ENCODE data around the gene TICAM1.
"Not testable (repeated sequence)": the region's sequence is repeated elsewhere in the genome, so short reads cannot be mapped to it uniquely, and the experiment has no call there.

Gene TICAM1

GRCh38 chr19:4831304-4831978, at the start of gene TICAM1:
Gene TICAM1 (minus strand): TSS chr19:4831712. CDS start chr19:4818377, 13,335 bp downstream.
- no peak for DNase-seq

GRCh38 chr19:4879041-4879440, 47.5 kb upstream of the TICAM1 start:
- DNase-seq, result no peak

GRCh38 chr19:4878491-4878968, 47.0 kb upstream of the TICAM1 start:
- DNase-seq, result no peak

GRCh38 chr19:4877753-4878490, 46.4 kb upstream of the TICAM1 start:
- DNase-seq, result no peak

- no peak for DNase-seq
Measured at GRCh38 chr19:4873930-4874329, 42.4 kb upstream of the TICAM1 start.

- DNase-seq, result no peak
Measured at GRCh38 chr19:4871711-4872110, 40.2 kb upstream of the TICAM1 start.

GRCh38 chr19:4870025-4870700, 38.7 kb upstream of the TICAM1 start:
- DNase-seq, result no peak

- DNase-seq, result no peak
Measured at GRCh38 chr19:4868286-4868834, 36.8 kb upstream of the TICAM1 start.

- no peak for DNase-seq
Measured at GRCh38 chr19:4867534-4868285, 36.2 kb upstream of the TICAM1 start, which contains the start of gene PLIN3. Gene PLIN3 (minus strand): TSS chr19:4867667. CDS start chr19:4861394, 6,273 bp downstream.

GRCh38 chr19:4866595-4867424, 35.3 kb upstream of the TICAM1 start:
- DNase-seq, result no peak

GRCh38 chr19:4861147-4861546, 29.6 kb upstream of the TICAM1 start:
- DNase-seq, result no peak

- DNase-seq, result no peak
Measured at GRCh38 chr19:4859697-4860096, 28.2 kb upstream of the TICAM1 start.

GRCh38 chr19:4856468-4856867, 25.0 kb upstream of the TICAM1 start:
- not testable (repeated sequence) for DNase-seq

GRCh38 chr19:4853506-4853905, 22.0 kb upstream of the TICAM1 start:
- not testable (repeated sequence) for DNase-seq

- no peak for DNase-seq
Measured at GRCh38 chr19:4852484-4852883, 21.0 kb upstream of the TICAM1 start.

GRCh38 chr19:4851551-4852290, 20.2 kb upstream of the TICAM1 start:
- no peak for DNase-seq

- DNase-seq, result no peak
Measured at GRCh38 chr19:4849019-4849418, 17.5 kb upstream of the TICAM1 start.

GRCh38 chr19:4847190-4847973, 15.9 kb upstream of the TICAM1 start:
- DNase-seq, result no peak

- not testable (repeated sequence) for DNase-seq
Measured at GRCh38 chr19:4845975-4846374, 14.5 kb upstream of the TICAM1 start.
